IPS-18c (cell line): ENCODE measurements around the gene TNS2.

Experiments
- H3K4me3 ChIP-seq: 2 replicates; pipeline ENCODE4 v1.7.0; 2013; ENCODE audit warnings: low read depth, mild to moderate bottlenecking, low read length, moderate library complexity; ENCODE audit not compliant: insufficient read depth
- H3K9me3 ChIP-seq: one replicate; pipeline ENCODE4 v1.6.1; 2013; ENCODE audit warnings: mild to moderate bottlenecking, low read length, moderate library complexity; ENCODE audit not compliant: control insufficient read depth, insufficient read depth

The TNS2 gene

GRCh38 chr12:53036802-53037201 lies 13.1 kb upstream of the TNS2 start:
- H3K9me3 ChIP-seq, result no peaks in the 10 kb centered on the region
- no peak overlapping the region for H3K4me3 ChIP-seq

- H3K9me3 ChIP-seq, result no peaks in the 10 kb centered on the region
- H3K4me3 ChIP-seq, result no peak overlapping the region
Observed at GRCh38 chr12:53039851-53040250, 10.0 kb upstream of the TNS2 start.

GRCh38 chr12:53042607-53043454 lies 7.0 kb upstream of the TNS2 start:
- no peaks in the 10 kb centered on the region for H3K9me3 ChIP-seq

GRCh38 chr12:53044052-53044581 lies 5.7 kb upstream of the TNS2 start:
- H3K9me3 ChIP-seq, result no peaks in the 10 kb centered on the region
- H3K4me3 ChIP-seq, result no peak overlapping the region

More at GRCh38 chr12:53042607-53043454, 7.0 kb upstream of the TNS2 start:
- no peak overlapping the region for H3K4me3 ChIP-seq

GRCh38 chr12:53044896-53045695 lies 4.8 kb upstream of the TNS2 start:
- Histone ChIP-seq H3K4me3 (no peak overlapping the region), H3K9me3 (no peaks in the 10 kb centered on the region)

GRCh38 chr12:53045696-53046045 lies 4.2 kb upstream of the TNS2 start:
- Histone ChIP-seq H3K4me3 (peak overlapping the region; percentile 70; the same call in 1 of the 2 replicates), H3K9me3 (no peaks in the 10 kb centered on the region)

GRCh38 chr12:53046655-53047220 lies 3.1 kb upstream of the TNS2 start:
- H3K9me3 ChIP-seq, result no peaks in the 10 kb centered on the region
- H3K4me3 ChIP-seq, result peak overlapping the region; percentile 70

- peak overlapping the region; percentile 53 for H3K4me3 ChIP-seq
- no peaks in the 10 kb centered on the region for H3K9me3 ChIP-seq
Observed at GRCh38 chr12:53047221-53048032, 2.4 kb upstream of the TNS2 start.

GRCh38 chr12:53048033-53048779 lies 1.7 kb upstream of the TNS2 start:
- no peaks in the 10 kb centered on the region for H3K9me3 ChIP-seq
- H3K4me3 ChIP-seq, result peak overlapping the region; percentile 53; the same call in 1 of the 2 replicates

GRCh38 chr12:53048780-53049401 lies 974 bp upstream of the TNS2 start:
- Histone ChIP-seq H3K9me3 (no peaks in the 10 kb centered on the region), H3K4me3 (0 out of 2 replicates have a peak overlapping the region, but pooled peaks have one; percentile 28)

GRCh38 chr12:53050426-53051057 lies 677 bp downstream of the TNS2 start:
- H3K9me3 ChIP-seq, result no peaks in the 10 kb centered on the region
- H3K4me3 ChIP-seq, result 0 out of 2 replicates have a peak overlapping the region, but pooled peaks have one; percentile 16

GRCh38 chr12:53051058-53051880 lies 1.4 kb downstream of the TNS2 start:
- Histone ChIP-seq H3K9me3 (no peaks in the 10 kb centered on the region), H3K4me3 (no peak overlapping the region)

- no peaks in the 10 kb centered on the region for H3K9me3 ChIP-seq
- no peak overlapping the region for H3K4me3 ChIP-seq
Observed at GRCh38 chr12:53051881-53052412, 2.1 kb downstream of the TNS2 start.

- Histone ChIP-seq H3K9me3 (no peaks in the 10 kb centered on the region), H3K4me3 (no peak overlapping the region)
Observed at GRCh38 chr12:53052419-53053217, 2.8 kb downstream of the TNS2 start.
